ENCODE data around the gene SPTLC3. TPM values are rescaled to one million over a fixed set of nuclear protein-coding genes. Genes with fewer than 3 reads are reported as not detected.

SPTLC3 gene
- total and polyA plus RNA-seq, 2 experiments from 2014 or later = 0.52 to 0.66 TPM

DNA sequence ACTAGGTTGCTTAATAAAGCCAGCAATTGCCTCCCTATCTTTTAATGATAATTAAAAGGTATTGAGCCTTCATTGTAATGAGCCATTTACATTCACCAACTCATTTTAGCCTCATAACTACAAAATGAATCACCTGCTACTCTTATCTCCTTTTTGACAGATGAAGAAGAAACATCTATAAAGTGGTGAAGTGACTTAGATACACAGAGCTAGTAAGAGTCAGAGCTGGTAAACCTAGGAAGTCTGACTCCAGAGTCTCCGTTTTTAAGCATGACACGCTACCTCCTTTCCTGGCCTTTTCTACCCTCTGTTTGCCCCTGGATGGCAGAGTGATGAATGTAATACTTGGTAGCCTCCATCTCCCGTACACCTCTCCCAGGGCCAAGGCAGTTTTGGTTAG, 93.5 kb downstream of the SPTLC3 start:
- no peaks in the 10 kb centered on the region for H3K36me3 Mint-ChIP-seq (ENCODE audit: low read depth)
- Histone ChIP-seq H3K4me2 (no peak overlapping the region), H3K4me1 (ENCODE audit: insufficient read depth) (peaks cover 13% of the 10 kb centered on the region; the same call in 1 of the 2 replicates), H2AFZ (no peak overlapping the region), H3K79me2 (replicated peaks; ENCODE audit: insufficient read depth) (no peaks in the 10 kb centered on the region), H3K27ac (ENCODE audit: low read depth) (no peak overlapping the region), H3K4me3 (no peak overlapping the region), H3F3A (replicated peaks; ENCODE audit: low read depth) (no peaks in the 10 kb centered on the region), H3K9me2 (ENCODE audit: insufficient read depth) (no peaks in the 10 kb centered on the region), H4K20me1 (replicated peaks; ENCODE audit: insufficient read depth) (no peaks in the 10 kb centered on the region), H3K36me3 (ENCODE audit: insufficient read depth) (no peaks in the 10 kb centered on the region), H3K27me3 (ENCODE audit: insufficient read depth) (no peaks in the 10 kb centered on the region)
- no peak for TF ChIP-seq EZH2 (IDR thresholded peaks at IDR 0.05; ENCODE audit: low read depth, unreplicated experiment)
- TF ChIP-seq, protein P1, sequence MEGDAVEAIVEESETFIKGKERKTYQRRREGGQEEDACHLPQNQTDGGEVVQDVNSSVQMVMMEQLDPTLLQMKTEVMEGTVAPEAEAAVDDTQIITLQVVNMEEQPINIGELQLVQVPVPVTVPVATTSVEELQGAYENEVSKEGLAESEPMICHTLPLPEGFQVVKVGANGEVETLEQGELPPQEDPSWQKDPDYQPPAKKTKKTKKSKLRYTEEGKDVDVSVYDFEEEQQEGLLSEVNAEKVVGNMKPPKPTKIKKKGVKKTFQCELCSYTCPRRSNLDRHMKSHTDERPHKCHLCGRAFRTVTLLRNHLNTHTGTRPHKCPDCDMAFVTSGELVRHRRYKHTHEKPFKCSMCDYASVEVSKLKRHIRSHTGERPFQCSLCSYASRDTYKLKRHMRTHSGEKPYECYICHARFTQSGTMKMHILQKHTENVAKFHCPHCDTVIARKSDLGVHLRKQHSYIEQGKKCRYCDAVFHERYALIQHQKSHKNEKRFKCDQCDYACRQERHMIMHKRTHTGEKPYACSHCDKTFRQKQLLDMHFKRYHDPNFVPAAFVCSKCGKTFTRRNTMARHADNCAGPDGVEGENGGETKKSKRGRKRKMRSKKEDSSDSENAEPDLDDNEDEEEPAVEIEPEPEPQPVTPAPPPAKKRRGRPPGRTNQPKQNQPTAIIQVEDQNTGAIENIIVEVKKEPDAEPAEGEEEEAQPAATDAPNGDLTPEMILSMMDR (conservative IDR thresholded peaks at IDR 0.05; ENCODE audit: low read depth in 2 of 2) = no peak
- no peak for TF ChIP-seq STAT1 (IDR thresholded peaks at IDR 0.05; ENCODE audit: unreplicated experiment)
- TF ChIP-seq, protein P2, sequence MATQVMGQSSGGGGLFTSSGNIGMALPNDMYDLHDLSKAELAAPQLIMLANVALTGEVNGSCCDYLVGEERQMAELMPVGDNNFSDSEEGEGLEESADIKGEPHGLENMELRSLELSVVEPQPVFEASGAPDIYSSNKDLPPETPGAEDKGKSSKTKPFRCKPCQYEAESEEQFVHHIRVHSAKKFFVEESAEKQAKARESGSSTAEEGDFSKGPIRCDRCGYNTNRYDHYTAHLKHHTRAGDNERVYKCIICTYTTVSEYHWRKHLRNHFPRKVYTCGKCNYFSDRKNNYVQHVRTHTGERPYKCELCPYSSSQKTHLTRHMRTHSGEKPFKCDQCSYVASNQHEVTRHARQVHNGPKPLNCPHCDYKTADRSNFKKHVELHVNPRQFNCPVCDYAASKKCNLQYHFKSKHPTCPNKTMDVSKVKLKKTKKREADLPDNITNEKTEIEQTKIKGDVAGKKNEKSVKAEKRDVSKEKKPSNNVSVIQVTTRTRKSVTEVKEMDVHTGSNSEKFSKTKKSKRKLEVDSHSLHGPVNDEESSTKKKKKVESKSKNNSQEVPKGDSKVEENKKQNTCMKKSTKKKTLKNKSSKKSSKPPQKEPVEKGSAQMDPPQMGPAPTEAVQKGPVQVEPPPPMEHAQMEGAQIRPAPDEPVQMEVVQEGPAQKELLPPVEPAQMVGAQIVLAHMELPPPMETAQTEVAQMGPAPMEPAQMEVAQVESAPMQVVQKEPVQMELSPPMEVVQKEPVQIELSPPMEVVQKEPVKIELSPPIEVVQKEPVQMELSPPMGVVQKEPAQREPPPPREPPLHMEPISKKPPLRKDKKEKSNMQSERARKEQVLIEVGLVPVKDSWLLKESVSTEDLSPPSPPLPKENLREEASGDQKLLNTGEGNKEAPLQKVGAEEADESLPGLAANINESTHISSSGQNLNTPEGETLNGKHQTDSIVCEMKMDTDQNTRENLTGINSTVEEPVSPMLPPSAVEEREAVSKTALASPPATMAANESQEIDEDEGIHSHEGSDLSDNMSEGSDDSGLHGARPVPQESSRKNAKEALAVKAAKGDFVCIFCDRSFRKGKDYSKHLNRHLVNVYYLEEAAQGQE (IDR thresholded peaks at IDR 0.05; ENCODE audit: unreplicated experiment) = no peak
- TF ChIP-seq POLR2AphosphoS5 (IDR thresholded peaks at IDR 0.05; ENCODE audit: low read depth) = no peak
- TF ChIP-seq EZH2phosphoT487 (IDR thresholded peaks at IDR 0.05; ENCODE audit: unreplicated experiment) = no peak
- no peak for TF ChIP-seq ZNF331 (CRISPR knock-in tag; IDR thresholded peaks at IDR 0.05; ENCODE audit: low read depth)
- TF ChIP-seq ZNF114 (CRISPR knock-in tag; IDR thresholded peaks at IDR 0.05) = no peak
- no peak for TF ChIP-seq CREB1 (CRISPR knock-in tag; IDR thresholded peaks at IDR 0.05; ENCODE audit: low read depth)
- no peak for TF ChIP-seq NANOG (IDR thresholded peaks at IDR 0.05; ENCODE audit: borderline replicate concordance)
- TF ChIP-seq, protein P3, sequence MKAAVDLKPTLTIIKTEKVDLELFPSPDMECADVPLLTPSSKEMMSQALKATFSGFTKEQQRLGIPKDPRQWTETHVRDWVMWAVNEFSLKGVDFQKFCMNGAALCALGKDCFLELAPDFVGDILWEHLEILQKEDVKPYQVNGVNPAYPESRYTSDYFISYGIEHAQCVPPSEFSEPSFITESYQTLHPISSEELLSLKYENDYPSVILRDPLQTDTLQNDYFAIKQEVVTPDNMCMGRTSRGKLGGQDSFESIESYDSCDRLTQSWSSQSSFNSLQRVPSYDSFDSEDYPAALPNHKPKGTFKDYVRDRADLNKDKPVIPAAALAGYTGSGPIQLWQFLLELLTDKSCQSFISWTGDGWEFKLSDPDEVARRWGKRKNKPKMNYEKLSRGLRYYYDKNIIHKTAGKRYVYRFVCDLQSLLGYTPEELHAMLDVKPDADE (IDR thresholded peaks at IDR 0.05) = no peak
- TF ChIP-seq, protein P4, sequence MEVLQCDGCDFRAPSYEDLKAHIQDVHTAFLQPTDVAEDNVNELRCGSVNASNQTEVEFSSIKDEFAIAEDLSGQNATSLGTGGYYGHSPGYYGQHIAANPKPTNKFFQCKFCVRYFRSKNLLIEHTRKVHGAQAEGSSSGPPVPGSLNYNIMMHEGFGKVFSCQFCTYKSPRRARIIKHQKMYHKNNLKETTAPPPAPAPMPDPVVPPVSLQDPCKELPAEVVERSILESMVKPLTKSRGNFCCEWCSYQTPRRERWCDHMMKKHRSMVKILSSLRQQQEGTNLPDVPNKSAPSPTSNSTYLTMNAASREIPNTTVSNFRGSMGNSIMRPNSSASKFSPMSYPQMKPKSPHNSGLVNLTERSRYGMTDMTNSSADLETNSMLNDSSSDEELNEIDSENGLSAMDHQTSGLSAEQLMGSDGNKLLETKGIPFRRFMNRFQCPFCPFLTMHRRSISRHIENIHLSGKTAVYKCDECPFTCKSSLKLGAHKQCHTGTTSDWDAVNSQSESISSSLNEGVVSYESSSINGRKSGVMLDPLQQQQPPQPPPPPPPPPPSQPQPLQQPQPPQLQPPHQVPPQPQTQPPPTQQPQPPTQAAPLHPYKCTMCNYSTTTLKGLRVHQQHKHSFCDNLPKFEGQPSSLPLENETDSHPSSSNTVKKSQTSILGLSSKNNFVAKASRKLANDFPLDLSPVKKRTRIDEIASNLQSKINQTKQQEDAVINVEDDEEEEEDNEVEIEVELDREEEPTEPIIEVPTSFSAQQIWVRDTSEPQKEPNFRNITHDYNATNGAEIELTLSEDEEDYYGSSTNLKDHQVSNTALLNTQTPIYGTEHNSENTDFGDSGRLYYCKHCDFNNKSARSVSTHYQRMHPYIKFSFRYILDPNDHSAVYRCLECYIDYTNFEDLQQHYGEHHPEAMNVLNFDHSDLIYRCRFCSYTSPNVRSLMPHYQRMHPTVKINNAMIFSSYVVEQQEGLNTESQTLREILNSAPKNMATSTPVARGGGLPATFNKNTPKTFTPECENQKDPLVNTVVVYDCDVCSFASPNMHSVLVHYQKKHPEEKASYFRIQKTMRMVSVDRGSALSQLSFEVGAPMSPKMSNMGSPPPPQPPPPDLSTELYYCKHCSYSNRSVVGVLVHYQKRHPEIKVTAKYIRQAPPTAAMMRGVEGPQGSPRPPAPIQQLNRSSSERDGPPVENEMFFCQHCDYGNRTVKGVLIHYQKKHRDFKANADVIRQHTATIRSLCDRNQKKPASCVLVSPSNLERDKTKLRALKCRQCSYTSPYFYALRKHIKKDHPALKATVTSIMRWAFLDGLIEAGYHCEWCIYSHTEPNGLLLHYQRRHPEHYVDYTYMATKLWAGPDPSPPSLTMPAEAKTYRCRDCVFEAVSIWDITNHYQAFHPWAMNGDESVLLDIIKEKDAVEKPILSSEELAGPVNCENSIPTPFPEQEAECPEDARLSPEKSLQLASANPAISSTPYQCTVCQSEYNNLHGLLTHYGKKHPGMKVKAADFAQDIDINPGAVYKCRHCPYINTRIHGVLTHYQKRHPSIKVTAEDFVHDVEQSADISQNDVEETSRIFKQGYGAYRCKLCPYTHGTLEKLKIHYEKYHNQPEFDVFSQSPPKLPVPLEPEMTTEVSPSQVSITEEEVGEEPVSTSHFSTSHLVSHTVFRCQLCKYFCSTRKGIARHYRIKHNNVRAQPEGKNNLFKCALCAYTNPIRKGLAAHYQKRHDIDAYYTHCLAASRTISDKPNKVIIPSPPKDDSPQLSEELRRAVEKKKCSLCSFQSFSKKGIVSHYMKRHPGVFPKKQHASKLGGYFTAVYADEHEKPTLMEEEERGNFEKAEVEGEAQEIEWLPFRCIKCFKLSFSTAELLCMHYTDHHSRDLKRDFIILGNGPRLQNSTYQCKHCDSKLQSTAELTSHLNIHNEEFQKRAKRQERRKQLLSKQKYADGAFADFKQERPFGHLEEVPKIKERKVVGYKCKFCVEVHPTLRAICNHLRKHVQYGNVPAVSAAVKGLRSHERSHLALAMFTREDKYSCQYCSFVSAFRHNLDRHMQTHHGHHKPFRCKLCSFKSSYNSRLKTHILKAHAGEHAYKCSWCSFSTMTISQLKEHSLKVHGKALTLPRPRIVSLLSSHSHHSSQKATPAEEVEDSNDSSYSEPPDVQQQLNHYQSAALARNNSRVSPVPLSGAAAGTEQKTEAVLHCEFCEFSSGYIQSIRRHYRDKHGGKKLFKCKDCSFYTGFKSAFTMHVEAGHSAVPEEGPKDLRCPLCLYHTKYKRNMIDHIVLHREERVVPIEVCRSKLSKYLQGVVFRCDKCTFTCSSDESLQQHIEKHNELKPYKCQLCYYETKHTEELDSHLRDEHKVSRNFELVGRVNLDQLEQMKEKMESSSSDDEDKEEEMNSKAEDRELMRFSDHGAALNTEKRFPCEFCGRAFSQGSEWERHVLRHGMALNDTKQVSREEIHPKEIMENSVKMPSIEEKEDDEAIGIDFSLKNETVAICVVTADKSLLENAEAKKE (CRISPR knock-in tag; IDR thresholded peaks at IDR 0.05) = no peak
- TF ChIP-seq JUNB (IDR thresholded peaks at IDR 0.05; ENCODE audit: unreplicated experiment) = no peak
- no peak overlapping the region for H3K27ac Mint-ChIP-seq
- no peak overlapping the region for H3K4me3 Mint-ChIP-seq
- H3K4me1 Mint-ChIP-seq = peaks cover 23% of the 10 kb centered on the region
- H3K27me3 Mint-ChIP-seq (ENCODE audit: insufficient read depth, low read depth, poor library complexity) = no peaks in the 10 kb centered on the region
- no peak for ATAC-seq
- DNase-seq (ENCODE audit: low spot score) = no peak
- no peaks in the 10 kb centered on the region for H3K9me3 Mint-ChIP-seq
